GM19467 (cell line): ENCODE results near the gene CLDN9.

Source experiments
- ATAC-seq: cut with Tn5 transposase; IDR thresholded peaks from one replicate; pipeline ENCODE4 v1.9.1; 2021; ENCODE audit warnings: mild to moderate bottlenecking, moderate library complexity; ENCODE audit not compliant: unreplicated experiment

The CLDN9 gene

DNA sequence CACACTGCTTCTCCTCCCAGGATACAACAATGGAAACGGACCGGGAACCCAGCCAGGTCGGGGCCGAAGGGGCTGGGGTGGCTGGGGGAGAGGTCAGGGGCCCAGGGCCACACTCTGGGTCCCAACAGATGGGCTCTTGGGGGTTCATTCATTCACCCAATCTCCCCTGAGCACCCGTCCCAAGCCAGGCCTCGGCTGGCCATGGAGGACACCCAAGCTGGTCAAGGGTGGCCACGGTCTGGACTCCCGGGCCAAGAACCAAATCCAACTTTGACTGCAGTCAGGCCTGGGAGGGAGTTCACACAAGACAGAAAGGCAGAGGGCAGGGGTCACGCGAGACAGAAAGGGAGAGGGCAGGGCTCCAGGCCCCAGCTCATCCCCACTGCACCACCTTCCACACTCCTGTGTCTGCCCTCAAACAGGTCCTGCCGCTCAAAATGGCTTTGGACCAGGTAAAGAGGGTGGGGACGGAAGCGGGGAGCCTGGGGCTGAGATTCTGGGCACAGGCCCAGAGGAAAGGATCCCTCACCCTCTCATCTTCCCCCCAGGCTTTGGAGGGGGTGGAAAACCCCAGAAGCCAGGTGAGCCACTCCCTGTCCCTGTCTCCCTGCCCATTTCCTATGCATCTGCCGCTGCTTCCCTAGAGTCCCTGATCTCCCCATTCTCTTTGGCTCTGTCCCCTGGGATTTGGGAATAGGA lies 20.2 kb upstream of the CLDN9 start:
- ATAC-seq = no peak

DNA sequence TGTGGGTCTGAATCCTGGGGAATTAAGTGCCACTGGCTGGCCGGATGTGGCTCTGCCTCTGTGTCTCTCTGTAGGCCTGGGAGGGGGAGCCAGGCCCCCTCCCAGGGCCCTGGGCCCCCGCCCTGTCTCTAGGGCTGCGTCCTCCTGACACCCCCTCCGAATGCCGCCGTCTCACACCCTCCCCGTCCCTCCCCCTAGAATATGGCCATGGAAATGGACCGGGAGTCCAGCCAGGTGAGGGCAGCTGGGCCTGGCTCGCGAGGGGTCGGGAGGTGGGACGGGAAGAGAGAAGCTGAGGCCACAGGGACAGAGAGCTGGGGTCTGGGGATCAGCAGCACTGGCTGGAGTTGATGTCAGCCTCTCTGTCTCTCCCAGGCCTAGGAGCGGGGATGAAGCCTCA lies 16.4 kb upstream of the CLDN9 start:
- no peak for ATAC-seq

DNA sequence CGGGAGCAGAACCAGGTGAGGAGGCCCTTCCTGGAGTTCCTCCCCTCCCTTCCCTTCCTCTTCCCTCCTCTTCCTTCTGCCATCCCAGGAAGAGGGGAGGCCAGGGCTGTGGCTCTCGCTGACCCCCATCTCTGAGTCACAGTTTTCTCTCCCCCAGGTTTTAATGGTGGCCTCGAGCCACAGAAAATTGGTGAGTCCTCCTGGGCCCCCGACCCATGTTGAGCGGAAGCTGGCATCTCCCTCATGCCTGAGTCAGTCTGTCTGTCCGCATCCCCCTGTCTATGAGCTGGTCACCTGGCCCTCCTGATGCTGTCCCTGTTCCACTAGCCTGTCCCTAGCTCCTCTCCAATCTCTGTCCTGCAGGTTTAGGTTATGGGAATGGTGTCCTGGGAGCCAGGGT lies 12.8 kb upstream of the CLDN9 start:
- no peak for ATAC-seq

DNA sequence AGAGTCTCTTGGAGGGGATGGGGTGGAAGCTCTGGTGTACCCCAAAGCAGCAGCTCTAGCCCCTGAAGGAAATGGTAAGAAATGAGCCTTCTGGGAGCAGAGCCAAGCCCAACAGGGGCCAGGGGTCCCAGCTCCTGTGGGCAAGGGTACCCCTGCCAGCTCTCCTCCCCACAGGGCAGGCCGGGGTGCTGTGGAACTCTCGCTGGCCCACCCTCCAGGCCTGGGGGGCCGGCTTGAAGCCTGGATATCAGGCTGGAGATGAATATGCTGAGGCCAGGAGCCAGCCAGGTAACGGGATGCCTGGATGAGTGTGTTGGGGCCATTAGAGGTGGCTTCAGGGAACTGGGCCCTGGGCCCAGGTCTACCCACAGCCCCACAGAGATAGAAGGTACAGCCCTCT lies 12.2 kb upstream of the CLDN9 start:
- ATAC-seq = no peak

DNA sequence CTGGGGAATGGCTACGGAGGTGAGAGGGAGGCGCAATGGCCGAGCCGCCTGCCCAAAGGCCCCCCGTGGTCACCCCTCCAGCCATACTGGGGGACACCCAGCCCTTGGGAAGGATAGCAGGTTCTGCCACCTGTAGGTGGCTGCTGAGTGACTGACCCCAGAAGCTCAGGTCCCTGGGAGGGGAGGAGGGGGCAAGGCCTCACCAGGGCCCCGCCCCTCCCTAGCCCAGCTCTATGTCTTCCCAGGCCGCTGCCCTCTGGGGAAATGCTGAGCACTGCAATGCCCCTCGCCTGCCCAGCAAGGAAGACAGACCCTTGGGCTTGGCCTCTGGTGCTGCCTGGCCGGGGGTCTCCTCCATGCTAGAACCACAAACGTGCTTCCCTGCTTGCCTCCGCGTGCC lies 11.4 kb upstream of the CLDN9 start:
- ATAC-seq = no peak

DNA sequence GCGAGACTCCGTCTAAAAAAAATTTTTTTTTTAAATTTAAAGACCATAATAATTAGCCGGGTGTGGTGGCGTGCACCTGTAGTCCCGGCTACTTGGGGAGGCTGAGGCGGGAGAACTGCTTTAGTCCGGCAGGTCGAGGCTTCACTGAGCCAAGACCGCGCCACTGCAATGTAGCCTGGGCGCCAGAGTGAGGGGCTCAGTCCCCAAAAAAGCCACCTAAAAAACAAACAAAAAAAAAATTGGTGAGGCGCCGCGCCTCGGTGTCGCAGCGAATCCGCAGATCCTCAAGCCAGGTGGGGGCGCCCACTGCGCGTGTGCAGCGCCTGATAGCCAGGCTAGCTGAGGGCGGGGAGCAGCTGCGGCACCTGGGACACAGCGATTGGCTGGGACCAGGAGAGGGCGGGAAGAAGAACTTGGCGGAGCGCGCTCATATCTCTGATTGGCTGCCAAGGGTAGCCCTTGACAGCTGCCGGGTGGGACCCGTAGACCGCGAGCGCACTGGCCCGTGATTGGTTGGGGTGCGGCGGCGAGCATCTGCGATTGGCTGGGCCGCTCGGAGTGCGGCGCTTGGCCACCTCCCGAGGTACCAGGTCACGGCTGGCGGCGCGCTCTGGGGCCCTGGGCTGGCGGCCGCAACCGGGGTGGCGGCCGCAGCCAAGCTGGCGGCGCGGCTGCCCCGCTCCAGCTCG lies 9.0 kb upstream of the CLDN9 start:
- peak; percentile 92 for ATAC-seq

DNA sequence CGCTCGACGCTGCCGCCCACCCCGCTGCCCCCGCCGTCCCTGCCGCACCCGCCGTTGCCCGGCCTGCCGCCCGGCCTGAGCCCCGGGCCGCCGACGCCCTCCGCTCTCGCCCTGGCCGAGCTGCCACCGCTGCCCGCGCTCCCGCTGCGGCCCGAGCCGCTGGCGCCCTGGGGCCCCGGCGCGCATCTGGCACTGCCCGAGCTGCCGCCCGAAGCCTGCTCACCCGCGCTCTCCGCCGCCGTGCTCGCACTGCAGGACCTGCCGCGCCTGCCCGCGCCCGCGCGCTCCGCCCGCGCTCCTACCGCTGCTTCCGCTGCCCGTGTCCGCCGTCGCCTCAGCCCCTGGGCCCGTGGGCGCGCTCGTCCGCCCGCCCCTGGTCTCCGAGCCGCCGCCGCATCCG lies 8.4 kb upstream of the CLDN9 start:
- ATAC-seq = peak; percentile 9

DNA sequence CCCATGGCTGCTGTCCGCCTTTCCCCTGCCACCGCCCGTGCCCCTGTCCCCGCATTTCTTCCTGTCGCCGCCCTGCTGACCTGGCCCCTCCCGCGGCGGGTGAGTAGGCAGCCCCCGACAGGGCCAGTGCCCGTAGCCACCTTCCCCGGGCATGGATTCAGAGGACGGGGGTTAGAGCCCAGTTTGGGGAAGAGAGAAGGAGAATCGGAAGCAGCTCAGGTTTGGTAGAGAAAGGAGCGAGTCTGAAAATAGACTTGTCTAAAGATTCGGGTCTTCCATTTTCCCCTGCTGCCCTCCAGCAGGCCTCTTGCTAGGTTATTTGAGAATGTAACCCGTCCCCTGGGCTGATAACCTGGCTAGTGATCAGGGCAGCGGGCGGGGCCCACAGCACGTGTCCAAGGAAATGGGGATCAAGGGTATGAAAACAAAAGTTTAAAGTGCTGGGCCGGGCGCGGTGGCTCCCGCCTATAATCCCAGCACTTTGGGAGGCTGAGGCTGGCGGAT lies 7.9 kb upstream of the CLDN9 start:
- no peak for ATAC-seq

DNA sequence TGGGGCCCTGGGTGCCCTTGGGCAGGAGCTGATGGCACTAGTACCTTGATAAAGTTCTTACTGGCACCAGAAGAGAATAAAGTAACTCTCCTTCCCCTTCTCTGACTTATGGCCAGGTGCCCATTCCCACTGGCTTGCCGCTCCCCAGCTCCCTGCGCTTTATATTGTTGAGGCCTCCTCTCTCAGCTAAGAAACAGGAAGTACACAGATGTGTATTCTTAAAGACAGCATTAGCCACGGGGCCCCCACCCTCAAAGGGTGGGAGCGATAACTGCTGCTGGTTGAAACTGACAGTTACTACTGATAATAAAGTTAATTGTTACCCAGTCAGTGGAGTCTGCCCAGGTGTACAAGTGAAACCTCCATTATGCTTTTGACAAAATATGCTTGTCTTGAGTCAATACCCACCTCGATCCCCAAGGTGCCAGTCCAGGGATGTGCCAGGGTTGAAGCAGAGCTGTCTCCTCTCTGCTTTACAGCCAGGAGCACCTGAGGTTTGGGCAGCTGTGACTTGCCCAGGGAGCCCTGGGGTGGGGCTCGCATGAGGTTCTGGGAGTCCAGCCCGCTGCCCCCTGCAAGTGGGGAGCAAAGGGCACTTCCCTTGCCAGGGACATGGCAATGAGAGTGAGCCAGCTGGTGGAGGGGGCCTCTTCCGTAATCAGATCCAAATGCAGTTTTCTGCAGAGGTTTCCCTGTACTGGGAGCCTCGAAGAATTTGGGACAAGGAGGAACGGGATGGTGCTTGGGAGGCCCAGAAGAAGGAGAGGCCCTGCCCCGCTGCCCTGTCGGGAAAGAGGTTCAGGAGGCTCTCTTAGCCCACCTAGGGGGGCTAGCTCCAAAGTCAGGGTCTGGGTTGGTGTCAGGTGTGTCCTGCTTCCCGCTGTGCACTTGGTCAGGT lies 5.4 kb upstream of the CLDN9 start:
- ATAC-seq = no peak

DNA sequence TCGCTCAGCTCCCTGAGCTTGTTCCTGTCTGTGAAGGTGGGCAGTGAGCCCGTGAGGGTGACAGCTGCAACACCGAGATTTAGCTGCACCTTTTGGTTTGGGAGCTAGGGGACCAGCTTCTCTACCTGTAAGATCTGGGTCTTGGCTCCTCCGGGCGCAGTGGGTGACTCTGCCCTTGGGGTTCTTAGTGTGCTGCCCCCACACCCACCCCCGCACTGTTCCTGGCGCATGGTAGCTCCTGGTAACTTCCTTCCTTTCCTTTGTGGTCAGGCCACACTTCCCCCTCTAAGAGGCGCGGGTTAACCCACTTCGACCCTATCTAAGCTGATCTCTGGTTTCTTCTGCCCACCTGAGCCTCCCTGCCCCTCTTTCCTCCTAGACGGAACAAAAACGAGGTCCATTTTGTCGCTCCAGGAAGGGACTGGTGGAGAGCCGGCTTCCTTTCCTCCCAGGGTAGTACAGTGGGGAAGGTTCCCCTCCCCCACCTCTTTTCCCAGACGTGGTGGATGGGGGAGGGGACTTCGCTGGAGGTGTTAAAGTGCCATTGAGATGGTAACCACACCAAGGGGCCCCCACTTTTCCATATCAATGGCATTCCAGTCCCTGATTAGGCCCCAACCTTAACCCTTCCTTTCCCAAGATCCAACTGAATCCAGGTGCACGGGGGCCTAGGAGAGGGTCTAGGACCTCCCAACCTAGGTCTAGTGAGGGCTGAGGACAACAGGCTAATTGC lies 4.6 kb upstream of the CLDN9 start:
- no peak for ATAC-seq

DNA sequence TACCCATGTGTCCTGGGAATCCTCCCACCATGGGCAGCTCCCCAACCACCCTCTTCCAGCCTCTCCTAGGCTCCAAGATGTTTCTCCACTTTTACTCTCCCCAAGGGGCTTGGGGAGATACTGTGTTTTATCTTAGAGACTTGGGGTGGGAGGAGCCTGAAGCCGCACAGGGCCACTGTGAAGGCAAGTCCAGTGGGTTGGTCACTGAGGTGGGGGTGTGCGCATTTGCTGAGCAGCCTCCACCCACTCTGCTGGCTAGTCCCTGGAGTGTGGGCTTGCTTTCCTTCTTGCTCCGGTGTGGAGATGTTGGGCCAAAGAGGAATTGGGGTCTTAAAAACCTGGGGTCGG lies 4.1 kb upstream of the CLDN9 start:
- ATAC-seq = no peak

DNA sequence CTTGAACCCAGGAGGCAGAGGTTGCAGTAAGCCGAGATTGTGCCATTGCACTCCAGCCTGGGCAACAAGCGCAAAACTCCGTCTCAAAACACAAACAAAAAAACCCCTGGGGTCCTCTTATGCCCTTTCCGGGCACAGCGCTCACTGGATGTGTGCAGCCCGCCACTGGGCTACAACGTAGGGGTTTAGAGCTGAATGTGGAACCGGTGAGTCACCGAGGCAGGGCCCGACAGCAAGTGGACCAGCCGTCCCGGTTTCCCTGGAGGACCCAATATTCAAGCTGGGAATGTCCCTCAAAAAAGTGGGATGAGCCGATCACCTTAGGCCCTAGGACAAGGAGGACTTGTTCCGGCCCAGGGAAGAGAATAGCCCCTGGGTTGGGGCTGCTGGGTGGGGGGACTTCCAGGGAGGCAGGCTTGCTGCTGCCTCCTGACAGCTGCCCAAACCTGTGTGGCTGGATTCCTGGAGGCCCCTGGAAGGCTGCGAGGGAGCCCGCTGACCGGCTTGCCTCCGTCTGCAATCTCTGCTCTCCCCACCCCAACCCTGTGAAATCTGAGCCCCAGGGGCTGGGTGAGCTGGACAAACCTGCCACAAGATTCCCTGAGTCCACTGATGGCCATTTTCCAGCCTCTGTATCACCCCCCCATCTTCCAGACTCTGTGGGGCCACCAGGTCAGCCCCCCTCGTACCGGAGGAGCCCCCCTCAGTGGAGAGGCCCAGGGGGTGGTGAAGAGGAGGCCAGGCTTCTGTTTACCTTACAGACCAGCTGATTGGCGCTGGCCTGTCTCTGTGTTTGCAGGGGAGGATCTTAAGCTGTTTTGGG lies 2.9 kb upstream of the CLDN9 start:
- ATAC-seq = no peak

DNA sequence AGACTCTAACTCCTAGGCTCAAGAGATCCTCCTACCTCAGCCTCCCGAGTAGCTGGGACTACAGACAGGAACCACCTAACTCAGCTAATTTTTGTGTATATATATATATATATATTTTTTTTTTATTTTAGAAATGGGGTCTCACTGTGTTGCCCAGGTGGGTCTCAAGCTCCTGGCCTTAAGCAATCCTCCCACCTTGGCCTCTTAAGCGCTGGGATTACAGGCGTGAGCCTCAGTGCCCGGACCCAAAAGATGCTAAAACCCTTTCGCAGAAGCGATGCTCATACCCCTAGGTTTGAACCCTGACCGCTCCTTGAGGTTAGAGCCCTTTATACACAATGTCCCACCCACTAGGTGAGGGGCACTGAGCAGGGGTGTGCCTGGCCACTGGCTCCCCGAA lies 2.2 kb upstream of the CLDN9 start:
- ATAC-seq = no peak

DNA sequence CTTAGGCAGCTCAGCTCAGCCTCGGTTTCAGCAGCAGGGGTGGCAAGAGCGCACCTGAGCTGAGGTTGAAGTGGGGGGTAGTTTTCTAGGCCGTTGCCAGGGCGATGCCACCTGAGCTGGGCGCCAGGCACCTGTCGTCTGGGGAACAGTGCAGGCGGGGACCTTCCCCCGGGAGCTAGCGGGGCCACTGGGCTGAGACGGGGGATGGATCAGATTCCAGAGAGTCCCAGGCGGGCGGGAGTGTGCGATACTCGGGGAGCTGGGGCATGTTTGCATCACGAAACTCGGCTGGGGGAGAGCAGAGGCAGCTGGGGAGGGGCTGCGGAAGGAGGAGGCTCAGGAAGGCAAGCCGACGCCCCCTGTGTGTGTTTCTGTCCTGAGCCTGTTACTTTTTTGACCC lies 477 bp upstream of the CLDN9 start:
- no peak for ATAC-seq

DNA sequence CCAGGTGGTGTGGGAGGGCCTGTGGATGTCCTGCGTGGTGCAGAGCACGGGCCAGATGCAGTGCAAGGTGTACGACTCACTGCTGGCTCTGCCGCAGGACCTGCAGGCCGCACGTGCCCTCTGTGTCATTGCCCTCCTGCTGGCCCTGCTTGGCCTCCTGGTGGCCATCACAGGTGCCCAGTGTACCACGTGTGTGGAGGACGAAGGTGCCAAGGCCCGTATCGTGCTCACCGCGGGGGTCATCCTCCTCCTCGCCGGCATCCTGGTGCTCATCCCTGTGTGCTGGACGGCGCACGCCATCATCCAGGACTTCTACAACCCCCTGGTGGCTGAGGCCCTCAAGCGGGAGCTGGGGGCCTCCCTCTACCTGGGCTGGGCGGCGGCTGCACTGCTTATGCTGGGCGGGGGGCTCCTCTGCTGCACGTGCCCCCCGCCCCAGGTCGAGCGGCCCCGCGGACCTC lies 798 bp downstream of the CLDN9 start:
- ATAC-seq = no peak

DNA sequence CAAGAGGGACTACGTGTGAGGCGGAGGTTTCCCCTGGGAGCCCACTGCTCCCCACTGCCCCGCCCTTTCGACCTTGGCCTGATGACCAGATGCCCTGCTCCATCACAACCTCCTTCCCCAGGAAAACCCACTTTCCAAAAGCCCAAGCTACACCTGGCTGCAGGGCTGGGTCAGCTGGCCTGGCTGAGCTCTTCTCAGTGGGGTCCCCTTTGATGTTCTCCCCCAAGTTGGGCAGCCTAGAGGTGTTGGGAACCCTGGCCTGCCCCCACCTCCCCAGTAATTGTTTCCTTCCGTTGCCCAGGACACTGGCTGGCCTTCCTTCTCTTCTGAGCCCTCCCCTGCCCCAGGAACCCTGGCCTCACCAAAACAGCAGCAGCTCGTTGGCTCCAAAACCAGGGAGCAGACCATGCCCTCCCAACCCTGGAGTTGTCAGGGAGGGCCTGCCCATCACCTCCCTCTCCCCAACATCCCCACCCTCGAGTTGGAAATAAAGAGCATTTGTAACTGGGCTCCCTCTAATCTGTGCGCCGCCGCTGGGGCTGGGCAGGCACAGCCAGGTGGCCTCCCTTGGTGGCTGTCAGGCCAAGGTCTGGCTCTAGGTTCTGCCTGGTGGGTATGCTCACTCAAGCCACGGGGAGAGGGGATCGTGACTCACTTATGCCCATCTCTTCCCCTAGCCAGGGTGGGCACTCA lies 1.4 kb downstream of the CLDN9 start:
- no peak for ATAC-seq

DNA sequence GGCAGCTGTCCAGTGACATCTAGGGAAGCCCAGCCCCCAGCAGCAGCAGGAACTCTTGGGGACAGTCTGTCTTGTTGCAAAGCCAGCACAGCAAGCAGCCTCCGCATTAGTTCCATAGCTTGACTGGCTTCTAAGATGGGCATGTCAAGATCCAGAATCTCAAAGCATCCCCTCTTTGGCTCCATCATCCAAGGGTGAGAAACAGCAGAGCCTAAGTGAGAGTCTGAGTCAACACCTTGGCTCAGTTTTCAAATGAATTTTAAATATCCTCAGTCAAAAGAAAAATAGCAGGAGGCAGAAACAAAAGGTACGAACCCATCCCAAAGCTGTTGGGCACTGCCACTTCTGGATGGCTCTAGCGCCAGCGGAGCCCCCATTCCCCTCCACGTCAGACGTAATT lies 2.2 kb downstream of the CLDN9 start:
- ATAC-seq = no peak

DNA sequence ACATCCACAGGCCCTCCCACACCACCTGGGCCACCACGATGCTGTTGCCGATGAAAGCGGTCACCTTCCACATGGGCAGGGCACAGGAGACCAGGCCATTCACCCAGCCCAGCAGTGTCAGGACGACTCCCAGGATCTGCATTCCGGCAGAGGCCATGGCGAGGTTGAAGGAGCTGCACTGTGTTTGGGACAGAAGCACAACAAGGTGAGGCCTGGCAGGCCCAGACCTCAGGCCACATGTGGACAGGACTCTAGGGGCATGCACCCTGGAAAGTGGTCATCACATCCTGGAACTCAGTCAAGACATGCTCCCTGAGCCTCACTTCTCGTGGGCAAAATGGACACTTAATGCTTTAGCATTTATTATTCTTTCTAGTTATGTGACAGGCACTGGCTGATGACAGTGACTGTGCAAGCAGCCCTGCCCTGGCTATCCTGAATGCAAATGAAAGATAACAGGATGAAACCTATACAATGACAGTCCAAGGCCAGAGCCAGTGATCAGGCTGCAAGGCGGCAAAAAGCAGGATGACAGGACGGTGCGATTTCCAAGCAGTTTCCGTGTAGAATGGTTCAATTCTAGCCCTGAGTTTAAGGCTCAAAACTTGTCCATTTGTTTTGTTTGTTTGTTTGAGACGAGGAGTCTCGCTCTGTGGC lies 3.3 kb downstream of the CLDN9 start:
- no peak for ATAC-seq

DNA sequence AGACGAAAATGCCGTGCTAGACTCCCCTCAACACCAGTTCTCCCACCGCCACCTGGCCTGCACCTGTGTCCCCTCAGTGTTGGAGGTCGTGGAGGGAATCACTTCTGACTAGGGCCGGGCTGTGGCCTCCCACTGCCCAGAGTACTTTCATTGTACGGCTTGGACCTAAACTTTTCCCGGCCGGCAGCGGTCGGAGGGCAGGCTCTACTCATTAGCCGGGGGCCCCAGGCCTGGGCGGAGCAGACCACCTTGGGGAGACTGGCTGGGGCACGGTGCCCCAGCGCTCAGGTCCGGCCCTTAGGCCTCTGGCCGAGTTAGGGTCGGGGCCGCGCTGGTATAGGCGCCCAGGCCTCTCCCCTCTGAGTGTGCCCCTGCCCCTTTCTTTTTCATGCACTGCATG lies 4.6 kb downstream of the CLDN9 start:
- no peak for ATAC-seq
